Measurements from ENCODE around the gene SMU1. TPM values are rescaled to one million over a fixed set of nuclear protein-coding genes. Genes with fewer than 3 reads are reported as not detected.

The SMU1 gene
- total and polyA plus RNA-seq, 2 of the 13 experiments (the other 11 are each of a cell fraction or from before 2014, with no cell fraction given): 12.9 to 36.6 TPM

DNA sequence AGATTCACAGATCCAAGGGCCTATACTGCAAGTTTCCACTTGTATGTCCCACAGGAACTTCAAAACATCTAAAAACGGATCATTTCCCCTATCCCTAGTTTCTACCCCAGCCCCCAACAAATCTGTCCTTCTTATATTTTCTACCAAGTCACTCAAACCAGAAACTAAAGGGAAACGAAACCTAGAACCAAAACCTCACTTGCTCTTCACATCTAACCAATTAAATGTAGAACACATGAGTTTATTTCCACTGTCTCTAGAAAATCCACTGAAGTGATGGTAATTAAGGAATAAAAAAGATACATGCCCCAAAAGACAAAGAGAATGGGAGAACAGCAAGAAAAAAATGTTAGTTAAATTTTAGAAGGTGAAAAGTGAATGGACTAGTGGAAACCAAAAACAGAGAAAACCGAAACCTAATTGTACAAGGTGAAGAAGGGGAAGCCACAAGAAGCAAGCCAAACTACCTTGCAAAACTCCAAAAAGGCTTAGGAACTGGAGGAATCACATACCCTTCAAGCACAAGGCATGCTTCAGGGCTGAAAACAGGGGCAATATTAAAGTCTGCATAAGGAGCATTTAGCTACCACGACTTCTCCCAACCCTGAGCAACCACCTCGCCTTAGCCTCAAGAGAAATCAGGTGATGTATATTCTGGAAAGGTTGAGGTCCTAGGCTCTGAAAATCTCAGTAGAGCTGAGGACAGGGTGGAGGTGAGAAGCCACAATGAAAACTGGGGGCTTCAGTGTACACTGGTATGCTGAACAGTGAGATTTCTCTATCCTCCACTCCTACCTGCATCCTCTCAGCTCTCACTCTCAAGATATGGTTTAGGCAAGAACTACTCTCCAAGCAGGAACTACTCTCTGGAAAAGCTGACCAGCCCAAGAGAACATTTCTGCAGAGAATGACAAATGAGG is 11.1 kb downstream of the SMU1 start:
- ChIA-PET POLR2A (no interaction called here), CTCF (ENCODE audit: low intra/inter-chr PET ratio, low total read pairs) (no interaction called here)
- Histone ChIP-seq H3K4me3 (replicated peaks in 1 of 3; ENCODE audit: insufficient read depth in 1 of 3, low read depth in 2 of 3, low read length in 3 of 3) (no peak overlapping the region), H3K4me1 (ENCODE audit: insufficient read depth, low read length) (no peaks in the 10 kb centered on the region), H4K20me1 (ENCODE audit: insufficient read depth, low read length) (no peaks in the 10 kb centered on the region), H2AFZ (ENCODE audit: low read length) (no peak overlapping the region), H3K36me3 (replicated peaks in 1 of 2; ENCODE audit: control insufficient read depth in 1 of 2, insufficient read depth in 2 of 2, low read length in 2 of 2) (peaks cover 18 to 71% of the 10 kb centered on the region in 2 experiments), H3K4me2 (ENCODE audit: low read depth, low read length) (no peak overlapping the region), H3K9ac (ENCODE audit: insufficient read depth, low read depth, low read length) (no peak overlapping the region), H3K27ac (ENCODE audit: extremely low read length, insufficient read depth, low read length) (no peak overlapping the region), H3K79me2 (ENCODE audit: insufficient read depth, low read length) (peaks cover under 1% of the 10 kb centered on the region), H3K27me3 (ENCODE audit: control insufficient read depth in 1 of 2, insufficient read depth in 2 of 2, low read length in 2 of 2) (no peaks in the 10 kb centered on the region), H3K9me3 (ENCODE audit: low read length) (no peaks in the 10 kb centered on the region)
- TF ChIP-seq ZNF263 (CRISPR knock-in tag; IDR thresholded peaks at IDR 0.05) (no peak), MIER2 (CRISPR knock-in tag; IDR thresholded peaks at IDR 0.05) (no peak), ZFYVE20 (CRISPR knock-in tag; IDR thresholded peaks at IDR 0.05; ENCODE audit: borderline replicate concordance, low read depth) (no peak)
- TF ChIP-seq, protein P1, sequence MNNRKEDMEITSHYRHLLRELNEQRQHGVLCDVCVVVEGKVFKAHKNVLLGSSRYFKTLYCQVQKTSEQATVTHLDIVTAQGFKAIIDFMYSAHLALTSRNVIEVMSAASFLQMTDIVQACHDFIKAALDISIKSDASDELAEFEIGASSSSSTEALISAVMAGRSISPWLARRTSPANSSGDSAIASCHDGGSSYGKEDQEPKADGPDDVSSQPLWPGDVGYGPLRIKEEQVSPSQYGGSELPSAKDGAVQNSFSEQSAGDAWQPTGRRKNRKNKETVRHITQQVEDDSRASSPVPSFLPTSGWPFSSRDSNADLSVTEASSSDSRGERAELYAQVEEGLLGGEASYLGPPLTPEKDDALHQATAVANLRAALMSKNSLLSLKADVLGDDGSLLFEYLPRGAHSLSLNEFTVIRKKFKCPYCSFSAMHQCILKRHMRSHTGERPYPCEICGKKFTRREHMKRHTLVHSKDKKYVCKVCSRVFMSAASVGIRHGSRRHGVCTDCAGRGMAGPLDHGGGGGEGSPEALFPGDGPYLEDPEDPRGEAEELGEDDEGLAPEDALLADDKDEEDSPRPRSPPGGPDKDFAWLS (CRISPR knock-in tag; IDR thresholded peaks at IDR 0.05; ENCODE audit: borderline replicate concordance): no peak
- TF ChIP-seq, protein P2, sequence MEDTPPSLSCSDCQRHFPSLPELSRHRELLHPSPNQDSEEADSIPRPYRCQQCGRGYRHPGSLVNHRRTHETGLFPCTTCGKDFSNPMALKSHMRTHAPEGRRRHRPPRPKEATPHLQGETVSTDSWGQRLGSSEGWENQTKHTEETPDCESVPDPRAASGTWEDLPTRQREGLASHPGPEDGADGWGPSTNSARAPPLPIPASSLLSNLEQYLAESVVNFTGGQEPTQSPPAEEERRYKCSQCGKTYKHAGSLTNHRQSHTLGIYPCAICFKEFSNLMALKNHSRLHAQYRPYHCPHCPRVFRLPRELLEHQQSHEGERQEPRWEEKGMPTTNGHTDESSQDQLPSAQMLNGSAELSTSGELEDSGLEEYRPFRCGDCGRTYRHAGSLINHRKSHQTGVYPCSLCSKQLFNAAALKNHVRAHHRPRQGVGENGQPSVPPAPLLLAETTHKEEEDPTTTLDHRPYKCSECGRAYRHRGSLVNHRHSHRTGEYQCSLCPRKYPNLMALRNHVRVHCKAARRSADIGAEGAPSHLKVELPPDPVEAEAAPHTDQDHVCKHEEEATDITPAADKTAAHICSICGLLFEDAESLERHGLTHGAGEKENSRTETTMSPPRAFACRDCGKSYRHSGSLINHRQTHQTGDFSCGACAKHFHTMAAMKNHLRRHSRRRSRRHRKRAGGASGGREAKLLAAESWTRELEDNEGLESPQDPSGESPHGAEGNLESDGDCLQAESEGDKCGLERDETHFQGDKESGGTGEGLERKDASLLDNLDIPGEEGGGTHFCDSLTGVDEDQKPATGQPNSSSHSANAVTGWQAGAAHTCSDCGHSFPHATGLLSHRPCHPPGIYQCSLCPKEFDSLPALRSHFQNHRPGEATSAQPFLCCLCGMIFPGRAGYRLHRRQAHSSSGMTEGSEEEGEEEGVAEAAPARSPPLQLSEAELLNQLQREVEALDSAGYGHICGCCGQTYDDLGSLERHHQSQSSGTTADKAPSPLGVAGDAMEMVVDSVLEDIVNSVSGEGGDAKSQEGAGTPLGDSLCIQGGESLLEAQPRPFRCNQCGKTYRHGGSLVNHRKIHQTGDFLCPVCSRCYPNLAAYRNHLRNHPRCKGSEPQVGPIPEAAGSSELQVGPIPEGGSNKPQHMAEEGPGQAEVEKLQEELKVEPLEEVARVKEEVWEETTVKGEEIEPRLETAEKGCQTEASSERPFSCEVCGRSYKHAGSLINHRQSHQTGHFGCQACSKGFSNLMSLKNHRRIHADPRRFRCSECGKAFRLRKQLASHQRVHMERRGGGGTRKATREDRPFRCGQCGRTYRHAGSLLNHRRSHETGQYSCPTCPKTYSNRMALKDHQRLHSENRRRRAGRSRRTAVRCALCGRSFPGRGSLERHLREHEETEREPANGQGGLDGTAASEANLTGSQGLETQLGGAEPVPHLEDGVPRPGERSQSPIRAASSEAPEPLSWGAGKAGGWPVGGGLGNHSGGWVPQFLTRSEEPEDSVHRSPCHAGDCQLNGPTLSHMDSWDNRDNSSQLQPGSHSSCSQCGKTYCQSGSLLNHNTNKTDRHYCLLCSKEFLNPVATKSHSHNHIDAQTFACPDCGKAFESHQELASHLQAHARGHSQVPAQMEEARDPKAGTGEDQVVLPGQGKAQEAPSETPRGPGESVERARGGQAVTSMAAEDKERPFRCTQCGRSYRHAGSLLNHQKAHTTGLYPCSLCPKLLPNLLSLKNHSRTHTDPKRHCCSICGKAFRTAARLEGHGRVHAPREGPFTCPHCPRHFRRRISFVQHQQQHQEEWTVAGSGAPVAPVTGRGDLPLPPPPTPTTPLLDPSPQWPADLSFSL (CRISPR knock-in tag; IDR thresholded peaks at IDR 0.05): no peak
- no peak for ATAC-seq
- intact Hi-C loops (cut with micrococcal nuclease; ENCODE audit: unreplicated experiment) (no loop called here), in situ Hi-C loops (cut with HindIII; ENCODE audit: extremely low pct_ligation_motif_present, low pct_unique_long_range_greater_than_20kb) (no loop called here)
- WGBS (ENCODE audit: low lambda C conversion rate): 94% methylated on average over 5 of the region's 5 CpGs
- BruUV-seq (replicated peaks): no TSS peak
- FAIRE-seq: no peak
- DNase-seq (ENCODE audit: low spot score): no peak
